GM12801 (cell line): ENCODE measurements around the gene PPIF.

ENCODE experiments used
- TF ChIP-seq, protein P1 (sequence below): IDR thresholded peaks from one replicate; pipeline ENCODE4 v1.5.1; 2011; ENCODE audit warnings: control low read depth; ENCODE audit not compliant: insufficient read length; ENCODE audit errors: extremely low read depth

The PPIF gene

GRCh38 chr10:79377557-79378382 is 30.5 kb downstream of the PPIF start:
- TF ChIP-seq, protein P1, sequence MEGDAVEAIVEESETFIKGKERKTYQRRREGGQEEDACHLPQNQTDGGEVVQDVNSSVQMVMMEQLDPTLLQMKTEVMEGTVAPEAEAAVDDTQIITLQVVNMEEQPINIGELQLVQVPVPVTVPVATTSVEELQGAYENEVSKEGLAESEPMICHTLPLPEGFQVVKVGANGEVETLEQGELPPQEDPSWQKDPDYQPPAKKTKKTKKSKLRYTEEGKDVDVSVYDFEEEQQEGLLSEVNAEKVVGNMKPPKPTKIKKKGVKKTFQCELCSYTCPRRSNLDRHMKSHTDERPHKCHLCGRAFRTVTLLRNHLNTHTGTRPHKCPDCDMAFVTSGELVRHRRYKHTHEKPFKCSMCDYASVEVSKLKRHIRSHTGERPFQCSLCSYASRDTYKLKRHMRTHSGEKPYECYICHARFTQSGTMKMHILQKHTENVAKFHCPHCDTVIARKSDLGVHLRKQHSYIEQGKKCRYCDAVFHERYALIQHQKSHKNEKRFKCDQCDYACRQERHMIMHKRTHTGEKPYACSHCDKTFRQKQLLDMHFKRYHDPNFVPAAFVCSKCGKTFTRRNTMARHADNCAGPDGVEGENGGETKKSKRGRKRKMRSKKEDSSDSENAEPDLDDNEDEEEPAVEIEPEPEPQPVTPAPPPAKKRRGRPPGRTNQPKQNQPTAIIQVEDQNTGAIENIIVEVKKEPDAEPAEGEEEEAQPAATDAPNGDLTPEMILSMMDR, result no peak

GRCh38 chr10:79378383-79378646 is 31.0 kb downstream of the PPIF start:
- TF ChIP-seq, protein P1, result no peak

DNA sequence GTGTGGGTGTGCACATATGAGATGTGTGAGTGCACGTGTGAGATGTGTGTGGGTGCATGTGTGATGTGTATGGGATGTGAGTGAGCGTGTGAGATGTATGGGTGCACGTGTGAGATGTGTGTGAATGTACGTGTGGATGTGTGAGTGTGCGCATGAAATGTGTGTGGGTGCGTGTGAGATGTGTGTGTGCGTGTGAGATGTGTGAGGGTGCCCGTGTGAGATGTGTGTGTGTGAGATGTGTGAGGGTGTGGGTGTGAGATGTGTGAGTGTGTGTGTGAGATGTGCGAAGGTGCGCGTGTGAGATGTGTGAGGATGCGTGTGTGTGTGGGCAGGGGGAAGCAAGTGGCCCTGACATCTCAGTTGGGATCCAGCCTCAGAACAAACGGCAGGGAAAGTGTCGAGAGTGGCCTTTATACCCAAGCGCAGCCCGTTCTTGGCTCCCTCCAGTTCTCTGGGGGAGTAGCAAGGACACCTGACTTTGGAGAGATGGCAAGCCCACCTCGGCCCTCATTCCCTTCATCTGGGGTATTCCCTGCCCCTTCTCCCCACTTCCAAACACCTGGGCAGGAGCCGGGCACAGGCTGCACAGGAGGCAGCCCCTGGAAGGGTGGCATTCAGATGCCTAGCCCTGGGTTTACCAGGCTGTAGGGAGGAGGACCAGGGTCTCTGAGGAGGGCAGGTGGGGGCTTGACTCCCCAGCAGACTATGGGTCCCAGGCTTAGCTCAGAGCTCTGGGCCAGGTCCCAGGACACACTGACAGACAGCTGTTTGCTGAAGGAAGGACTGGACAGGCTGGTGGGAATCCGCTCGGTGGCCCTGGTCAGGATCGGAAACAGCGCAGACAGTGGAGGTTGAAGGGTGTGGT is 31.6 kb downstream of the PPIF start:
- TF ChIP-seq, protein P1, result no peak

GRCh38 chr10:79379512-79380124 is 32.3 kb downstream of the PPIF start:
- TF ChIP-seq, protein P1, result no peak

- TF ChIP-seq, protein P1, result no peak
Measured at GRCh38 chr10:79380125-79380945, 33.1 kb downstream of the PPIF start.

DNA sequence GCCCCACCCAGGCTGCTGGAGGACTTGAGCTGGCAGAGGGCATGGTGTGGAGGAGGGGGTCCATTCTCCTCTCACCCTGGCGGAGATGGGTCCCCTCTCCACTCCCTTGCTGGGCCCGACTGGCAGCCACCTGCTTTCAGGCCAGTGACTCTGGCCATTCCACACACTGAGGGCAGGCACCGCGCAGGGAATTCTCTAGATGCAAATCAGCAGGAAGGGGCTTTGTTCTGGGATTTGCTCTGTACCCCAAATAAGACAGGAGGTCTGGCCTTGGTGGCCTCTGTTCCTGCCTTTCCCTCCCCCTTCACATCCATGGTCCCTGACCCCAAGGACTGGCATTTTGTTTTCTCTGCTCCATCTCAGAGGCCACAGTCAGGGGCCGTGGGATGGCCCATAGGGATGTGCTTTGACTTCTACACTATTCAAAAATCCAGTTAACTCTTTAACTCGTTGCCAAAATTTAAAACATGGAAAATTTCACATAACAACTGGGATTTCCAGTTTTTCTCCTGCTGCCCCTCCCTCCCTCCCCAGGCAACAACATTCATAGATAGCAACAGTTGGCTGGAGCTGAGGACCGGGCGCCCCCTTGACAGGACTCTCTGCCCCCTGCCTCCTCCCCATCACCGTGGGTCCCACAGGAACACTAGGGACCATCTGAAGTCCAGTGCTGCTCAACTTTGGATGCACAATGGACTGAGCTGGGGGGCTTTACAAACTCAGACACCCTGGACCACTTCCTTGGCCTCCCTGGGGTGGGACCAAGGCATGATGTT is 33.9 kb downstream of the PPIF start:
- TF ChIP-seq, protein P1, result no peak
